Hepatocyte (in vitro differentiated cells): Measurements from ENCODE around the gene AKAP13.

ENCODE experiments used
- EZH2 ChIP-seq: fragments of 200-600 bp; sonication (generic); IDR thresholded peaks from 2 replicates; pipeline ENCODE4 v1.6.1; 2016; ENCODE audit warnings: antibody characterized with exemption, mild to moderate bottlenecking, borderline replicate concordance
- EZH2phosphoT487 ChIP-seq: fragments of 200-600 bp; sonication (generic); IDR thresholded peaks from one replicate; pipeline ENCODE4 v1.6.1; 2018; ENCODE audit warnings: antibody characterized with exemption, mild to moderate bottlenecking, low read depth, moderate library complexity; ENCODE audit not compliant: unreplicated experiment, severe bottlenecking
- TF ChIP-seq, protein P1 (sequence below): fragments of 200-600 bp; sonication (generic); IDR thresholded peaks from 2 replicates; pipeline ENCODE4 v1.5.1; 2016; ENCODE audit warnings: antibody characterized with exemption, mild to moderate bottlenecking; ENCODE audit not compliant: poor library complexity

DNA sequence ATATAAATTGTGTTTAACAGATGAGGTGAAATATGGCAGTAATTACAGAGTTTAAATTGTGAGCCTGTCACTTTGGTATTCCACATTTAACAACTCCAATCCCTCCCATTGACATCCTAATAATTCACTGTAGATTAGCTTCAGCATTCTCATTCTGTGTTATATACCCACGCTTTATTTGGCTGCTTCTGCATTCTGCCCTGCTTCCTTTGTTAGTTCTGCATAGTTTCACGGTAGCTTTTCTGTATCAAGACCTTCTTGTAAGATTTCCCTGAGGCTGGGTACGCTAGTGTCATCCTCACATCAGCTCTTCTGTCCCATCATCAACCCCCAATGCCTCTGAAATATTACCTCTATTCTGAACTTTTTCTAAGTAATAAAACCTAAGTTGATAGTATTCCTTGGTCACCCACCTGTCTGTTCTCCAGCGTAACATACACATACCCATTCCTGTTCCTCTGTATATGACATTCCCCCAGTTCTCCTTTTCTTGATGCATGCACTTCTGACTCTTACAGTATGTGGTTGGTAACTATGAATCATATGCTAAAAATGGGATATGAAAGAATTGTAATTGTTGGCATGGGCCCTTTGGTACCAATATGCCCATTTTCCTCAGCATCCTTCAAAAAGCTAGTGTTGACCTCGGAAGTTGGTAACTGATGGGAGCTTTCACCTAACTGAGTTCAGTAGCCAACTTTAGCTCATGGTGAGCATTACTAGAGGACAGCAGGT, 243.1 kb downstream of the AKAP13 start:
- TF ChIP-seq, protein P1, sequence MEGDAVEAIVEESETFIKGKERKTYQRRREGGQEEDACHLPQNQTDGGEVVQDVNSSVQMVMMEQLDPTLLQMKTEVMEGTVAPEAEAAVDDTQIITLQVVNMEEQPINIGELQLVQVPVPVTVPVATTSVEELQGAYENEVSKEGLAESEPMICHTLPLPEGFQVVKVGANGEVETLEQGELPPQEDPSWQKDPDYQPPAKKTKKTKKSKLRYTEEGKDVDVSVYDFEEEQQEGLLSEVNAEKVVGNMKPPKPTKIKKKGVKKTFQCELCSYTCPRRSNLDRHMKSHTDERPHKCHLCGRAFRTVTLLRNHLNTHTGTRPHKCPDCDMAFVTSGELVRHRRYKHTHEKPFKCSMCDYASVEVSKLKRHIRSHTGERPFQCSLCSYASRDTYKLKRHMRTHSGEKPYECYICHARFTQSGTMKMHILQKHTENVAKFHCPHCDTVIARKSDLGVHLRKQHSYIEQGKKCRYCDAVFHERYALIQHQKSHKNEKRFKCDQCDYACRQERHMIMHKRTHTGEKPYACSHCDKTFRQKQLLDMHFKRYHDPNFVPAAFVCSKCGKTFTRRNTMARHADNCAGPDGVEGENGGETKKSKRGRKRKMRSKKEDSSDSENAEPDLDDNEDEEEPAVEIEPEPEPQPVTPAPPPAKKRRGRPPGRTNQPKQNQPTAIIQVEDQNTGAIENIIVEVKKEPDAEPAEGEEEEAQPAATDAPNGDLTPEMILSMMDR = no peak
- TF ChIP-seq EZH2phosphoT487 (no peak), EZH2 (no peak)
